GM19025 (cell line): Measurements from ENCODE around the gene EVA1B.

Source experiments
- ATAC-seq: cut with Tn5 transposase; IDR thresholded peaks from one replicate; pipeline ENCODE4 v1.9.1; 2021; ENCODE audit warnings: mild to moderate bottlenecking, low read depth, moderate library complexity; ENCODE audit not compliant: unreplicated experiment

The EVA1B gene

GRCh38 chr1:36285443-36286101 lies 37.9 kb downstream of the EVA1B start:
- no peak for ATAC-seq

DNA sequence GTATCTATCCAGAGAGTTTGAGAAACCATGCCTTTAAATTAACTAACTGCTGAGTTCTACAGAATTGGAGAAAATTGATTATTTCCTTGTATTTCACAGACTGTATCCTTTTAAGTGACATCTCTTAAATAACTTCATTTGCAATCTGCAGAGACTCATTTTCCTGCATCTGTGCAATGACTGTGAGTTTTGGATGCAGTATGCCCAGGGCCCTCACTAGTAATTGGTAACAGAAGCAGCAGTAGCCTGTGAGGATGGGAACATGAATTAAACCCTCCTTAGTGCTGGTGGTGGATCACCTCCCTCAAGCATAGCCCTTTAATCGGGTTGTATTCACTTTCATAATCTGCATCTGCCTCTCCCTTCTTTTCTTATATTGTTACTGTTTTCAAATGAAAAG lies 38.9 kb downstream of the EVA1B start:
- no peak for ATAC-seq

GRCh38 chr1:36284061-36284460 lies 39.4 kb downstream of the EVA1B start:
- no peak for ATAC-seq

- no peak for ATAC-seq
Observed at GRCh38 chr1:36279789-36280296, 43.6 kb downstream of the EVA1B start.

- no peak for ATAC-seq
Observed at GRCh38 chr1:36279110-36279788, 44.2 kb downstream of the EVA1B start.

- ATAC-seq, result no peak
Observed at GRCh38 chr1:36276688-36277087, 46.8 kb downstream of the EVA1B start.

DNA sequence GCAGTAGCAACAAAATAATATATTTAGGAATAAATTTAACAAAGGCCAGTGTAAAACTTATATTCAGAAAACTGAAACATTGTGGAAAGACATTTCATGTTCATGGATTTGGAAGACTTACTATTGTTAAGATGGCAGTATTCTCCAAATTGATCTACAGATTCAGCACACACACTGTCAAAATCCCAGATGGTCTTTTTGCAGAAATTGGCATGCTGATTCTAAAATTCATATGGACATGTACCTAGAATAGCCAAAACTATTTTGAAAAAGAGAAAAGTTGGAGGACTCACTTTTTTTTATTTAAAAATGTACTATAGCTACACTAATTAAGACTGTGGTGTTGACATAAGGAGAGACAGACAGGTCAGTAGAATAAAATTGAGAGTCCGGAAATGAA lies 49.2 kb downstream of the EVA1B start:
- no peak for ATAC-seq

- ATAC-seq, result no peak
Observed at GRCh38 chr1:36273024-36273423, 50.4 kb downstream of the EVA1B start.
